Measurements from ENCODE around the gene PRDM16.

Gene PRDM16

DNA sequence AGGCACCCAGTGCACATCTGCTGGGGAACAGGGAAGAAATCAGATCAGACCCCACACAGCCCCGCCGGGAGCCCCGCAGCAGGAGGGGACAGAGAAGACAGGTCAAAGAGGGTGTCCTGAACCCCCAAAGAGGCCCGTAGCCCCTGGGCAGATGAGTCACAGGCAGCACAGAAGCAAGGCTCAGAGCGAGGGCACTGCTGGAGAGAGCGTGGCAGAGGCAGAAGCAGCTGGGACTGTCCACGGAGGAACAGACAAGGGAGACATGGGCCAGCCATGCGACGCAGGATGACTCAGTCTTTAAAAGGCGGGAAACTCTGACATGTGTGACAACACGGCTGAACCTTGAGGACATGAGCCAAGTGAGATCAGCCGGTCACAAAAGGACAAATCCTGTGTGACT, 14.5 kb upstream of the PRDM16 start:
- no peak for DNase-seq

DNA sequence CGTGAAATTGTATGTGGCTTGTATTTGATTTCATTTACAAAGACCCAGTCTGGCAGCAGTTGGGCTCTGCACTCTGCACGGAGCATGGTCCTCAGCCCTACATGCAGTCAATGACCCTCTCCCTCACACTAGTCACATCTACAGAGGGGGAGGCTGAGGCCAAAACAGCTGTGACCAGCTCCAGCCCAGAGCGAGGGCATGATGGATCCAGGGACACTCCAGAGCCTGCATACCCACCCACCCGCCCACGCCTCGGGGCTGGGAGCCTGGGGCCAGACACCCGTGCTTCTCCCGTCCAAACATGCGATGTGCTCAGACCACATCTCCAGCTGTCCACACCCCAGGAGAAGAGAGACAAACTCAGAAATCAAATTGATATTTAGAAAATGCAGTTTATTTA, 14.0 kb upstream of the PRDM16 start:
- DNase-seq: no peak

DNA sequence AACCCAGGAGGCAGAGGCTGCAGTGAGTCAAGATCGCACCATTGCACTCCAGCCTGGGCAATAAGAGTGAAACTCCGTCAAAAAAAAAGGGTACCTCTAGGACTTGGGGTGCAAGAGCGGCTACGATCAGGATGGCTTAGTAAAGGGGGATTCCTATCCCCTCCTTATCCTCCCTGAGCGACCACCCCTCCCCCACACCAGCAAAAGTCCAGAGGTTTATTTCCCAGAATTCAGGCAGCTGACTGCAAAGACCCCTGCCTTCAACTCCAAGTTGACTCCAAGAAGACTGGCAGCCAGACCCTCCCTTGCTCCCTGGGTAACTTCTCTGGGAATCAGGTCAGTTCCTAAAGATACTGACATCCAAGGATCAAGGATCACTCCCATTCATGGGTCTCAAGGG, 12.4 kb upstream of the PRDM16 start:
- no peak for DNase-seq

DNA sequence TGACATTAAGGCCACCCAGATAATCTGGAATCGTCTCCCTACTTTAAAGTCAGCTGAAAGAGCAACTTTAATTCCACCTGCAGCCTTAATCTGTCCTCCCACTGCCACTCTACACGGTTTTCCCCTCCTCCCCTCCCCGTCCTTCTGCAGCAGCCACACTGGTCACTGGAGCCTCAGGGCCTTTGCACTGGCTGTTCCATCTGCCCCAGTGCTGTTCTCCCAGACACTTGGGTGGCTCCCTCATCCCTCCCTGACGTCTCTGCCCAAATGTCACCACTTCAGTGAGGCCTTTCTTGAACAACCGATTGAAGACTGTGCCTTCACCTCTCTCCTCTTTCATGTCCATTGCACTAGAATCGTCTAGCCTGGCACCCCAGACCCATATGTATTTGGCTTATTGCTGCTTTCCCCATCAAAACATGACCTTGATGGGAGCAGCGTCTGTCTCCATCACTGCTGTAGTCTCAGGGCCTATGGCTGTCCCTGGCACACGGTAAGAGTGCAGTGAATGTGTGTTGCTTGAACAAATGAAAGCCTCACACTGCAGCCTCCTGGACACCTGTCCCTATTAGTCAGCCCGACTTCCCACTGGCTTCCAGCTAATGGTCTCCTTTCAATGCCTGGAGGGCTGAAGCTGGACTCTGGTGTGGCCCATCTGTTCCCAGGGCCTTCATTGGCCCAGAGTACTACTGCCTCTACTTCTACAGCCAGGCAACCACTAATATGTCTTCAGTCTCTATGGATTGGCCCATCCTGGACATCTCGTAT, 10.6 kb upstream of the PRDM16 start:
- DNase-seq: no peak

DNA sequence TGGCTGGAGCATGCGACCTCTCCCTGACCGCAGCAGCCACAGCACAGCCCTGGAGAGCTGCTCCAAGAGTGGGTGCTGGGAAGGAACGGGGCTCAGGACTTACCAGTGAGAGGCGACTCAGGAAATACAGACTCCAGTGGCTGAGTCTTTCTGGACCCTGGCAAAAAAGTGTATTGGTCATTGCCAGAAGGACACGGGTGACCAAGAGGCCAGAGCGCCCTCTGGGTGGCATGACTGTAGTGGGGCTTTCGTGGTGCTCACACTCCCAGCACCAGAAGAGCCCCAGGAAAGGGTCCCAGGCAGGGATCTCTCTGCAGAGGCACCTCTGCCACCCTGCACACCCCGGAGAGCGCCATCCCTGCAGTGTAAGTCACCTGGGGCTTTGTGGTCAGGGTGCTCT, 8.9 kb upstream of the PRDM16 start:
- no peak for DNase-seq

DNA sequence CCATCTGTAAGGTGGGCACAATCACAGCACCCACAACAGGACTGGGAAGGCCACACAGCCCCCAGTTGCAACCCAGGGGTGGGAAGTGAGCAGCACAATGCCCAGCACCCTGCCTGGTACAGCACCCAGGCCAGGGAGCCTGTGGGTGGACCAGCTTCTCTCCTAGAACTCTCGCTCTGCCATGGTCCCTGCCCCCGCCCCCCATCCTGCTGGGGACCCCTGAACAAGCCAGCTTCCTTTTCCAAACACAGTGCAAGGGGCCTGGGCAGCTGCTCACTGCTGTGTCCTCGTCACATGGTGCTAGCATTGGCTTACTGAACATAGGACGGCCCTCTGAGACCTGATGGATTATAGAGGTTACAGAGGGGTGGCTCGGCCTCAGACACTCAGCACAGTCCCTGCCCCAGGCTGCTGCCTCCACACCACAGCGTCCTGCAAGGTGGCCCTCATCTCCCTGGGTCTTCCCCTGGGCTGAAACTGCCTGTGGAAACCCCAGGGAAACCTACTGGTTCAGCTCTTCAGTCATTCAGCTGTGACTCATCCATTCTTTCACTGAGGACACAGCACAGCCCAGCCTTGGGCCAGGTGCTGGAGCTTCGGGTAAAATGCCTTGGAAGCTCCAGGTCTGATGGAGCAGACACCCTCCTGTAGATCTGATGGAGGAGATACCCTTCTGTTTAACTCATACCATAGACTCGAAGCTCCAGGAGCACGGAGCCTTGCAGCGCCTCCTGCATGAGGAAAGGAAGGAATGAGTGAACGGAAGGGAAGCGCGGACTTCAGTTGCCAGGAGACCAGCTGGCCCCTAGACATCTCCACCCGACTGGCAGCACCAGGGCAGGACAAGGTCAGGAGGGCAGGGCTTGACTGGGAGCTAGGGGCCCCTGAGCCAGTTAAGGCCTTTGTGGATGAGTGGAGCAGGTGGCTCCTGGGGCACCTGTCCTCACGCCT, 8.1 kb upstream of the PRDM16 start:
- no peak for DNase-seq

DNA sequence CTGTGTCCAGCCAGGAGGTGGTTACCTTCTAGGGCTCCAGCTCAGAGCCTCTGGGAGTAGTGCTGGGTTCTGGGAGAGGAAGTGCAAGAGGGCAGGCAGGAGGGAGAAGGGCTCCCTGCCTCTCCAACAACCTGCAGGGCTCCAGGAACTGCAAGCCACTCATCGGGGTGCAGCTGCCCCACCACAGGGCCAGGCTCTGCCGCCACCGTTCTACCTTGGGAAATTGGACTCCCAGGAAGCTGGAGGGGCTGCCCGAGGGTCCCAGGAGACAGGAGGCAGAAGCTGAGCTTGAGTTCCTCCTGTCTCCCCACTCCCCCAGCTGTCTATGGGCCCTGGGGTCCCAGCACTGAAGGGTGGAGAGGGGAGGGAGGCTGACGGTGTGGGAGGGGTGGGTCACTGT, 7.4 kb upstream of the PRDM16 start:
- no peak for DNase-seq

DNA sequence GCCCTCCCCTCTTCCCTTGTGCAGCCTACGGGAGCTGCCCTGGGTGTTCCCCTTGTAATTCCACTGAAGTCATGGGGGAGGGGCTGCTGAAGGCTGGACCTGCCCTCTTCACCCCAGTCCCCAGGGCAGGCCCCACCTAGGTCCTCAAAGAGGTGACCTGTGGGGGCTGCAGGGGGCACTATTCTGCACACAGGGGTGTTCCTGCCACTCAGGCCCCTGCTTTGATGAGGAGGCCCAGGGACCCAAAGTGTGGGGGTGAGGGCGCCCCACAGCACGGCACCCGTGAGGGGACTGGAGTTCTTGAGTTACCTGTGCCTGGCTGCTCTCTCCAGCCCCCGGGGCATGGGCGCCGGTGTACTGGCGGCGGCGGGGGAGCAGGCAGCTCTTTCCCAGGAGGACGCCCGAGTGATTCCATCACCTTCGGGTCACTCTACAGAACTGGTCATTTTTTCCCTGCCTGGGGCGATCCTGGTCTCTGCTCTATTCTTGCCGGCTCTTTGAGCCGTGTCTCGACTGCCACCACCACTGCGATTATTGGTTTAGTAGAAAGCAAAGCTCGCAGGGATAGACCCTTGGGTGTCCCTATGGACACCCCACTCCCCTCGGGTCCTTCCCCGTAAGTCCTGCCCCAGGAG, 6.9 kb upstream of the PRDM16 start:
- DNase-seq: no peak

DNA sequence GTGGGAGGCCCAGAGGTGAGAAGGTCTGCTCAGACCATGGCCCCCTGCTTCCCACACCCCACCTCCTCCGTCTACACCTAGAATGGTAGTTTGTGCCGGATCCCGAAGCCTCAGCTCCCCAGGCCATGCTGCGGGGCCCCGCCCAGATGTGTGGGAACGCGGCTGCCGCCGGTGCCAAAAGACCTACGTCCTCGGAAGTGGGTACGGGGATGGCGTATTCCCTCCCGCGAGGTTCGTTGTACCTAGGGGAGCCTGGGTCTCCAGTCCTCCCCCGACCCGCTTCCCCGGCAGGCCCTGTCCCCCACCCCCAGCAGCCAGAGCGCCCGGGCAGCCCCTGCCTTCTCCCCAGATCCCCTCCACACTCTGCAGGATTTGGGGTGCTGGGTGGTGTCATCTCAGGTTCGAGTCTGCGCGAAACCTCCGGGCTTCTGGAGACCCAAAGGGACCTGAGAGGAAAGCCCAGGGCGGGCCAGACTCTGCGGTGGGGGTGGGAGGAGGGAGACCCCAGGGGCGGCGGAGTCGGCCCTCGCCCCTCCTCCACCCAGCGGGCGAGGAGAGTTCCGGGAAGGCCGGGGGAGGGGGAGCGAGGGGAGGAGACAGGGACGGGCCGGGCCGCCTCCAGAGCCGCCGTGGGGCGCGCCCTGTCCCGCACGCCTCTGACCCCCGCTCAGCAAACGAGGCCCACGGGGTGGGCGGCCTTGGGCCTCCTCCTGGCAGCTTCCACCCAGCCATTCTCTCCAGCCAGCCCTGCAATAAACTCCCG, 6.2 kb upstream of the PRDM16 start:
- no peak for DNase-seq

DNA sequence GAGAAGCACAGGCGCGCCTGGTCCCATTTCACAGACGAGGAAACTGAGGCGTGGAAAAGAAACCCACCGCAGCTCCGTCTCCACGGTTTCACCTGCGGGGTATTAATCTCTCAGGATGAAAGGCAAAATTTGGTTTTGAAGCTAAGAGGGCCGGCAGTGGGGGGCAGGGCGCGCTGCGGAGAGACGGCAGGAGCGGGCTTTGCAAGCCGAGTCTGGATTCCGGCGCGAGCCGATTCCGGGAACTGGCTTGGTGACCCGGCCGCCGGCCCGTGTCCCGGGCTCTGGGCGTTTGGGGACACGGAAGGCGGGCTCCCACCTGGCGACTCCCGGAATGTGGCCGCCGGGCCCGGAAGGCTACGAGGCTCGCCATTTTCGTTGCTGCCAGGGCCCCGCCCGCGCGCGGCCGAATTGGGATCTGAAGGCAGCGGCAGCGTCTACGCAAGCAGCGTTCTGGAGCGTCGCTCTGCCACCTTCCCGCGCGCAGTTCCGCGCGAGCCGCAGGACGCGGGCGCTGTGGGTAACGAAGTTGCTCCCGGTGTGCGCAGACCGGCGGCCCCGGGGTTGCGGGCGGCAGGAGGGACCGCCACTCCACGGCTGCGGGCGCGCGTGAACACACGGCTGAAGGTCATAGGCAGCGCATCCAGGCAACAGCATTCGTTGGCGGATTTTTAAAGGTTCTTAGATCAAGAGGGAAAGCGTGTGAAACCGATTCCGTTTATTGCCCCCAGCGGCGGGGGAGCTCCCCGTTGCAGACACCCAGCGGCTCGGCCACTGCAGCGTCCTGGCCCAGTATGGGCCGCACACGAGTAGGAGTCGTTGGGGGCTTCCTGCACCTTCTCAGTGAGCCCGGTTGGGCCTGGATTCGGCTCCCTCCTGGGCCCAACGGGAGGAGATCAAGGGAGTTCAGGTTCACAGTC, 5.4 kb upstream of the PRDM16 start:
- no peak for DNase-seq

DNA sequence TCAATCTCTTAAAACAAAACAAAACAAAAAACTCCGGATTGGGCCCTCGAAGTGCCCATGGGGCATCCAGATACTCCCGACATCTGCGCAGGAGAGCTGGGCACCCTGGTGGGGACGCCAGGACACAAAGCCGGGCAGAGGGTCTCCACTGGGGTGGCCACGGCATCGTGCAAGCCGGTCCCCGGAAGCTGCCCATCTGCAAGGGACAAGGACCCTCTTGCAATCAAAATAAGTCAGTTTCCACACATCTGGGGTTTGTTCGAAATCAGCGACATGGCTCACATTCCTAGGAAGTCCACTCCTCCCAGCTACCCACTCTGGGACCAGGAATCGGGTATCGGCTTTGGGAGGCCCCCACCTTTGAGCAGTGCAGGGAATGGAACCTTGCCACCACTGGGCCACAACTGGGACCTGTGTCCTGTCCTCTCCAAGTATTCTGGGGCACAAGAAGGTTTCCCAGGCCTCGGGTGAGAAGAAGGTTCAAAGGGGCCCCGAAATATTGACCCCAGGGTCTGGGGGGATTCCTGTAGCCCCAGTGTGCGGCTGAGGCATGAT, 4.6 kb upstream of the PRDM16 start:
- no peak for DNase-seq

DNA sequence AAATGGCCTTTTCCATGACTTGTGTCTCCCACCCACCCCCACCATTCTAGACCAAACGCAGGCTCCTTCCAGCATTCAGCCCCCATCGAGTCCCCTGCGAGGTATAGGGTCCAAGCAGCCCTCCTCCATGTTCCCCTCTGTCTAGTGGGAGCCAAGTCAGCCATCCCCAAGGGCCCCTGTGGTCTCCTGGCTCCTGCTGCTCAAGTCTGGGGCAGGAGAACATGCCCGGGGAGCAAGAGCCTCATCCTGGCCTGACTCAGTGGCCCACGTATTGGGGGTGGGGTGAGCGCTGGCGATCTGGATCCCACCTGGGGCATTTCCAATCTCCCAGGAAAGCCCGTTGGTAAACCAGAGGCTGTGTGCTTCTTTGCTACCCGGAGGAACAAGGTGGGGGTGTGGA, 4.1 kb upstream of the PRDM16 start:
- no peak for DNase-seq

DNA sequence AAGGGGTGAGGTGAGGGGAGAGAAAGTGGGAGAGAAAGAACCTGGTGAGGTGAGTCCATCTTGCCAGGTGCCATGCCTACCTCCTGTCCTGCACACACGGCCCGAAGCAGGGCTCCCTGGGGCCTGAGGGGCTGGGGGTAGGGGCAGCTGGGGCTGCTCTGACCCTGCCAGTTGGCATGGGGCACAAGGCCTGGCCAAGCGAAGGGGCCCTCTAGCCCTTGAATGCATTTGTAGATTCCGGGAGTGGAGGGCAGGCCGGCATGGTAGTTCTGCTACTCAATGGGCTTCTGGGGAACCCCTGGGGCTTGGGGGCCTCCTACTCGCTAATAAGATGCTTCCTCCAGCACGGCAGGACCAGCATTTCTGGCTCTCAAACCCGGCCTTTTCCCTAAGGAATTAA, 3.6 kb upstream of the PRDM16 start:
- no peak for DNase-seq

DNA sequence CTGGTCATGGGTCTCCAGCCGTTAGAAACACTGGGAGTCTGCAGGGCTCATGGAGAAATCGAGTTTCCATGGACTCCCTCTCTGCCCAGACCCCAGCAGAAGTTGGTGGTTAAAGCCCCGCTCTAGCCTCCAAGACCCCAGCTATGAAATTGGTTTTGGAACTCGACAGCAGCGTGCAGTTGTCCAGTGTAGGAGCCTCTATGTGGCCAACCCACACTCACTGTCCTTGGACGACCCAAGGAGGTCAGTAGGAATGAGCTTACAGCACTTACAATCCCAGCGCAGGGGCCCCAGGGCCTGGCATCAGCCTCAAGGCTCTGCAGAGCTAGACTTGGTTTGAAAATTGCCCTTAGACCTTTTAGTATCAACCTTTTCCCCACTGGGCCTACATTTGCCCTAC, 3.2 kb upstream of the PRDM16 start:
- no peak for DNase-seq

DNA sequence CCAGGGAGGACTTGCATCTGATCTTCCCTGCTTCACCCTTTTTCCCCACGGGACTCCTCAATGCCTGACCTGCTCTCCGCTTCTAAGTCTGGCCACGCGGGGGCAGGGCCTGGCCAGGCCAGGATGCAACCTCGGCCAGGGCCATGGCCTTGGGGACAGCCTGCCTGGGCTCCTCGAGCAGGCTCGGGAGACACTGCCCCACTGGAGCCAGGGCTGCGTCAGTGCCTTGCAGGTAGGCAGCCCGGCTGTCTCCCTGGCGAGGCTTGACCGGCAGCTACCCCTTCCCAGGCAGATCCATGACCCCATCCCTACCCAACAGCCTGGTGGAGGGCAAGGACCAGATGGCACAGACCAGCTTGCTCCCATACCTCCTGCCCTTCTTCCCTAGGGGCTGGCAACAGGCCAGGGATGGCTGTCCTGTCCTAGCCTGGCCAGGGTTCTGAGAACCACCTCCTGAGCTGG, 2.7 kb upstream of the PRDM16 start:
- no peak for DNase-seq

DNA sequence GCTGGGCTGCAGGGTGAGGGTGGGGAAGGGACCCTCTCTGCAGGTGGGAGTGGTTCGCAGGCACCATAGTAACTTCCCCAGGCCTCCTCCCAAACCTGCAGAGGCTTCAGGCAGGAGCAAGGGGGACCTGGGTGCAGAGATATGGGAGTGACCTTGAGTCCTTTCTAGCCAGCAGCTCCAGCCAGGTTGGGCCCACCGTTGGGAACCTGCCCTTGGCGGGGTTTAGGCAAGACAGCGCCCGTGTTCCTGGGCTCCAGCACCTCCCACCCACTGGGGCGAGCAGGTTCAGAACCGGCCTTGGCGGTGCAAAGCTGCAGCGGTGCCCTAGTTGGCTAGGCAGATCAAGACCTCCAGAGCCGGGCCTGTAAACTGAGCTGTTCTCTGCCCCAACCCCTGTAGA, 2.2 kb upstream of the PRDM16 start:
- no peak for DNase-seq

DNA sequence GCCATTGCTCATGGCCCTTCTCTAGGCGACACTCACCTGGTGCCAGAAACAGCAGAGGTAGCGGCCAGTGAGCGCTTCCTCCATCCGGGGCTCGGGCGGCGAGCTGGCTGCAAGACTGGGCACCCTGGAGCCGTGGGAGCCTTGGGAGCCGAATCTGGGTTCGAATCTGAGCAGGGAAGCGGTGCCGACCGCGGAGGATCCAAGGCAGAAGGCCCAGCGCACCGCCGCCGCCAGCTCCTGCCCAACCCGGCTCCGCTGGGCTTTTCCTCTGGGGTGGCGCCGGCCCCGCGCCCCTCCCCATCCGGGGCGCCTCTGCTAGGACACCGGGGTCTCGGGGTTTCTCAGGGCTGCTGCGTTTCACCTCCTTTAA, 1.7 kb upstream of the PRDM16 start:
- no peak for DNase-seq

DNA sequence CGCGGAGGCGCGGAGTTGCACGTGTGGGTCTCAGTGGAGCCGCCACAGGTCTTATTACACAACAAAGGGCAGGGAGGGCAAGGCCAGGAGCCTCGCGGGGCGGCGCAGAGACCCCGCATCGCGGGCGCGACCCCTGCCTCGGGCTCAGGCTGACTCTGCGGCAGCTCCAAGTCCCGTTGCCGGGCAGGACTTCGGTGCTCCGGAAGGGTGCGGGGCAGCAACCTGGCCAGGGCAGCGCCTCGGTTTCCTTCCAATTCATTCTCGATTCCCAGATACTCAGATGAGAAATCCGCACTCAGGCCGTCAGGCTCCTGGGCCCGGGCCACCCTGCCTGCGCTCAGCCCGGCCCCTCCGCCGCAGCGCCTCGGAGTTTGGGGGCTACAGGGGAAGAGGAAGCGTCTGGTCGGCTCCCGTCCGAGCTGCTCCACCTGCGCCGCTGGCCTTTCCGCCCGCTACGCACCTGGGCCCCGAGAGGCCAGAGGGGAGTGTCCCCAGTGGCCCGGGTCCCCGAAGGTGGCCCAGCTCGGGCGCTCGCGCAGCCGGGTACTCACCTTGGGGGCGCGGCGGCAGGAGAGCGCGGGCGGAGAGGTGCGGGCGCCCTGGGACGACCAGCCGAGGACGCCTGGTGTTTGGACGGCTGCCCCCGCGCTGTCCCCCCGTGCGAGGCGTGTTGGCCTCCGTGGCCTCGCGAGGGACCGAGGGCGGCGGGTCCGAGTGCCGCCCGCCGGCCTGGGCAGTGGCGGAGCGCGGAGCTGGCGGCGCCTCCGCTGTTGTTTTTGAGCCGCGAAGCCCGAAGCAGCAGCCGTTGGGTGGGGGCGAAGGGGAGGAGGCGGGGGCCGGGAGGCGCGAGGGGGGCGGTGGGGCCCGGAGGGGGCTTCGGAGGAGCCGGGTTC, 1.1 kb upstream of the PRDM16 start:
- no peak for DNase-seq

DNA sequence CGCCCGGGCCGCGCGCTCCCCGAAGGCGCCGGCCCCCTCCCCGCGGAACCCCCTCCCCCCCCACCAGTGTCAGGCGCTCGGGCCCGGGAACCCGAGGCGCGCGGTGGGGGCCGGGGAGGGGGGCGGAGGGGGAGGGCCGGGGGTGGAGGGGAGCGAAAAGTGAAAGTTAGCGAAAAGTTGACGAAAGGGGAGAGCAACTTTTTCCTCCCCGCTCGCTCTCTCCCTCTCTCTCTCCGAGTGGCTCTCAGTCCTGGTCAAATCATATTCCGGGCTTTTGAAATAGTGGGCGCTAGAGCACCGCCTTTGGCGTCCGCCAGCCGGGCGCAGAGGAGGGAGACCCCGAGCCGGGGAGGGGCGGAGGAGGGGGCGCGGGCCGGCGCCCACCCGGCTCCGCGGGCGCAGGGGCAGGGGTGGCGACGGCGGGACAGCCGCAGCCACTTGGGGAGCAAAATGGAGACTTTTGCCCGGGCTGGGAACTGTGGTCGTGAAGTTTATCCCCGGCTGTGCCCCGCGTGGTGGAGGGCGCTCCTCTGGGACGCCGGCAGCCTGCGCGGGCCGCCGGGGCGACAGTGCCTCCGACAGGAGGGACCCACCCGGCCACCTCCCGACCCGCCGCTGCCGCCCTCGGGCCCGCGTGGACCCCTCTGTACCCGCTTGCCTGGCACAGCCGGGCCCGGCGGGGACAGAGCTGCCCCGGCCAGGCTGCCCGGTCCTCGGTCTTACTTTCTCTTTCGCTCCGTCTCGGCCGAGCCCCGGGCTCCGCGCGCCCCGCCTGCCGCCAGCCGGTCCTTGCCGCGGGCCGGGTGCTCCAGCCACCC, 697 bp downstream of the PRDM16 start:
- DNase-seq: peak; percentile 70

Measured in fibroblast of skin of scalp (primary cell).